ENCODE measurements around the gene OR4S1. TPM values are rescaled to one million over a fixed set of nuclear protein-coding genes. Genes with fewer than 3 reads are reported as not detected.
"Not testable (repeated sequence)": the region's sequence is repeated elsewhere in the genome, so short reads cannot be mapped to it uniquely, and the experiment has no call there.

The OR4S1 gene, protein sequence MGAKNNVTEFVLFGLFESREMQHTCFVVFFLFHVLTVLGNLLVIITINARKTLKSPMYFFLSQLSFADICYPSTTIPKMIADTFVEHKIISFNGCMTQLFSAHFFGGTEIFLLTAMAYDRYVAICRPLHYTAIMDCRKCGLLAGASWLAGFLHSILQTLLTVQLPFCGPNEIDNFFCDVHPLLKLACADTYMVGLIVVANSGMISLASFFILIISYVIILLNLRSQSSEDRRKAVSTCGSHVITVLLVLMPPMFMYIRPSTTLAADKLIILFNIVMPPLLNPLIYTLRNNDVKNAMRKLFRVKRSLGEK
- total RNA-seq (2014; rRNA removed; shearing (Covaris generic); ENCODE audit: low replicate concordance) = not detected in 2 replicates

DNA sequence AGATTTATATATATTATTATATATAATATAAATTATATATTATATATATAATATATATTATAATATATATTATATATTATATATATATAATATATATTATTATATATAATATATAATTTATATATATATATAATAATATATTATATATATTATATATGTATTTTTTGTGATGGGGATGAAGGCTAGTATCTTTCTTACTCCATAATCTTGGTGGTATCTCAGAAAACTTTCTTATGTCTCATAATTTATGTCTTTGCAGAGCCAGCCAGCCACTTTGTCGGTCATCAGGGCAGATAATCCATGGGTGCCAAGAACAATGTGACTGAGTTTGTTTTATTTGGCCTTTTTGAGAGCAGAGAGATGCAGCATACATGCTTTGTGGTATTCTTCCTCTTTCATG is at the start of gene OR4S1:
TSS of gene OR4S1 (plus strand) at position 301 of the 400 bp plus-strand sequence. CDS start at position 301, 0 bp downstream.
- in situ Hi-C loops (cut with HindIII; ENCODE audit: low pct_unique_long_range_greater_than_20kb, low sequenced_read_pairs) = no loop called here
- no peak for DNase-seq (ENCODE audit: low read depth)

DNA sequence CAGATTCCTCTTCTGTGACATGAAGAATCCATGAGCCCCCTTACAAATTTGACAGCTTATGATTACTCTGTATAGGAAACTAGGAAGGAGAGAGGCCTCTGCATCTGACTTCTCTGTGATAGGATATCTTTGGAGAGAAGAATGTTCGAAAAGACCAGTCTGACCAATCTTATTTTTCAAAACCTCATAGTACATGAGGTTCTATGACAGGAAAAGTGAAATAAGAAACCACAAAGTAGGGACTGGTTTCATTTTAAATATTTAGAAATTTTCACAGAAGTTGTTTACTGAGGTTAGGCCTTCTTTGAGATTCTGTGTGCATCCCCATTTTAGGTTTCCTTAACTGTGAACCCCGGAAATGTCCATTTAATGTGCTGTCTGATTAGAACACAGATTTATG is 44.4 kb upstream of the OR4S1 start:
- in situ Hi-C loops (cut with HindIII; ENCODE audit: low pct_unique_long_range_greater_than_20kb, low sequenced_read_pairs) = no loop called here
- no peak for DNase-seq (ENCODE audit: low read depth)

DNA sequence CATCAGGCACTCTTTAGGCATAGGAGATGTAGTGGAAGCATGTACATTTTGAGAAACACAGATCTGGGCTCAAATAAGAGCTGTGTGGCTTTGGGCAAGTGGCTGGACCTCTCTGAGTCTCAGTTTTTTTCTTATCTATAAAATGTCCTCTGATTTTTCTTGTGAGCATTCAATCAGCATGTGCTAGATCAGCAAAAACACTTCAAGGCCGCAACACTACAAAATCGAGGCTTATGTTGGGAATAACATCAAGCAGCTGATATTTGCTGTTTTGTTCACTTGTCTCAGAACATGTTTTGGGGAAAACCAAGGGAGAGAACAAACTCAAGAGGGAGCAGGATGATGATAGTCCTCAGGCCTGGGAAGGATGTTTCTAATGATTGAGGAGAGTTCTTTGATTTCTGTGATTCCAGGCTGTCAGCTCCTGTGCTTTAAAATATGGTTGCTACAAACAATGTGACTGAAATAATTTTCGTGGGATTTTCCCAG is 42.6 kb upstream of the OR4S1 start, which contains the start of gene OR4X1:
TSS of gene OR4X1 (plus strand) at position 439 of the 489 bp plus-strand sequence. CDS start at position 439, 0 bp downstream.
- DNase-seq (ENCODE audit: low read depth) = no peak
- in situ Hi-C loops (cut with HindIII; ENCODE audit: low pct_unique_long_range_greater_than_20kb, low sequenced_read_pairs) = no loop called here

DNA sequence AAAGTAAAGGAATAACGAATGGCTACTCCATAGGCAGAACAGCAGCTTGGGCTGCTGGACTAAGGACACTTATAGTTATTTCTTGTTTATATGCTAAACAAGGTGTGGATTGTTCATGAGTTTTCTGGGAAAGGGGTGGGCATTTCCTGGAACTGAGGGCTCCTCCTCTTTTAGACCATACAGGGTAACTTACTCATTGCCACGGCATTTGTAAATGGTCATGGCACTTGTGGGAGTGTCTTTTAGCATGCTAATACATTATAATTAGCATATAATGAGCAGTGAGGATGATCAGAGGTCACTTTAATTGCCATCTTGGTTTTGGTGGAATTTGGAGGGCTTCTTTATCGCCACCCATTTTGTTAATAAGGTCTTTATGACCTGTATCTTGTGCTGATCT is 35.4 kb upstream of the OR4S1 start:
- in situ Hi-C loops (cut with HindIII; ENCODE audit: low pct_unique_long_range_greater_than_20kb, low sequenced_read_pairs) = no loop called here
- DNase-seq (ENCODE audit: low read depth) = no peak

DNA sequence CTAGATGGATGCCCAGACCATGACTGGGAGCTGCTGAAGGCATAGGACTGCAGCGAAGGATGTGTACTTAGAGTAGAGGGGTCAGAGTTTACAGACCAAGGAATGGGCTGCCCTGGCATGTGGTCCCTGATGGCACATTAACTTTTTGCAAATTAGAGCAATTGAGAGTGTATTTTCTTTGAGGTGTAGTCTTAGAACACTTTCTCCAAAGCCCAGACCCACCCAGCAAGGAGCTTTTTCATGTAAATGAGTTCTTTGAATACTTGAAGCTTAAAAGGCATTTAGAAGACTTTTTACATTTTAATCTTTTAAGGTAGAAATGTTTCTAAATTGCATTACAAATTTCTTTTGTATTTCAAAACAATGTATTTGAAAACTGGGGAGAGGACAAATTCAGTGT is 33.4 kb upstream of the OR4S1 start:
- DNase-seq (ENCODE audit: low read depth) = no peak
- in situ Hi-C loops (cut with HindIII; ENCODE audit: low pct_unique_long_range_greater_than_20kb, low sequenced_read_pairs) = no loop called here

DNA sequence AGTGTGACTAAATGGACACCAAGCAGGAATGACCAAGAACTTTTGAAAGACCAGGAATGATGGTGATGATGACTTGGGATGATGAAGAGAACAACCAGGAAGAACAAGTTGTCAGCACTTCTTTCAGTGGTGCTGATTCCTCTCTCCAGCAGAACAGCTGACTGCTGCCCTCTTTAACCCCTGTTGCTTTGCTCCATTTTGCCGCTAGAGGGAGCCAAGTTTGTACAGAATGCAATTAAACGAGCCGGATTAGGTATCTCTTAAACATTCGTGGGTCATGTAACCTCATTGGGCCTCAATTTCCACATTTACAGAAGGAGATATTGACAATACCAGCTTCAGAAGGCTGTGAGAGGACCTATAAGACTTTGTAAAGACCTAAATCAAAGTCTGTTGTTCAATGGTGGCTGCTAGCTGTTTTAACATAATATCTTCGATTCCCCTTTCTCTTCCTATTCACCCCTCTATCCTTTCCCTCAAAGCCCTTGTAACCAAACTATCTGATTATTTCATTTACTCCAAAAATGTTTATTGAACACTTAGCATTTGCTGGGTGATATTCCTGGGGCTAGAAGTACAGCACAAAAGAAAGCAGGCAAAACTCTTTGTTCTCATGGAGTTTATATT is 1.9 kb downstream of the OR4S1 start:
- in situ Hi-C loops (cut with HindIII; ENCODE audit: low pct_unique_long_range_greater_than_20kb, low sequenced_read_pairs) = no loop called here
- peak; percentile 50 for DNase-seq (ENCODE audit: low read depth)

DNA sequence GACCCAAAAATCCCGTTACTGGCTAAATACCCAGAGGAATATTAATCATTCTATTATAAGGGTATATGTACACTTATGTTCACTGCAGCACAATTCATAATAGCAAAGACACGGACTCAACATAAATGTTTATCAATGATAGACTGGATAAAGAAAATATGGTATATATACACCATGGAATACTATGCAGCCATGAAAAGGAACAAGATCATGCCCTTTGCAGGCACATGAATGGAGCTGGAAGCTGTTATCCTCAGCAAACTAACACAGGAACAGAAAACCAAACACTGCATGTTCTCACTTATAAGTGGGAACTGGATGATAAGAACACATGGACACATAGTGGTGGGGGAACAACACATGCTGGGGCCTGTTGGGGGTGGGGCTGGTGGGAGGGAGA is 7.6 kb downstream of the OR4S1 start:
- DNase-seq (ENCODE audit: low read depth); in situ Hi-C loops (cut with HindIII; ENCODE audit: low pct_unique_long_range_greater_than_20kb, low sequenced_read_pairs): not testable (repeated sequence)

DNA sequence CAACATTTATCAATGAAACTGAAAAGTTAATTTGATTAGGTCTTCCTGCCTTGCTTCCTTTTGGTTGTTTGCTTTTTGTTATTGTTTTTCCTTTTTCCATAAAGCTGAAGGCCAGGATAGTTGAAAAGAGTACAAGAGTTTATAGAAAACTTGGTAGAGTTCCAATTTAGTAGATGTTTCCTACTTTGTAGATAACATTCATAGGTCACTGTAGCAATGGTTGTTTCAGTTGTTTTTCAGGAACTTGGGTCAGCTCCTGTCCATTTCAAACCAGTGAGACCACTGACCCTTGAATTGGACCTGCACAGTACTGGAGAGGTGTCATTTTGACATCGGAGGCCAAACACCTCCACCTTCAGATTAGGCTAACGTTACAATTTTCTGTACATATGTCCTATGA is 13.8 kb downstream of the OR4S1 start:
- in situ Hi-C loops (cut with HindIII; ENCODE audit: low pct_unique_long_range_greater_than_20kb, low sequenced_read_pairs) = not testable (repeated sequence)

DNA sequence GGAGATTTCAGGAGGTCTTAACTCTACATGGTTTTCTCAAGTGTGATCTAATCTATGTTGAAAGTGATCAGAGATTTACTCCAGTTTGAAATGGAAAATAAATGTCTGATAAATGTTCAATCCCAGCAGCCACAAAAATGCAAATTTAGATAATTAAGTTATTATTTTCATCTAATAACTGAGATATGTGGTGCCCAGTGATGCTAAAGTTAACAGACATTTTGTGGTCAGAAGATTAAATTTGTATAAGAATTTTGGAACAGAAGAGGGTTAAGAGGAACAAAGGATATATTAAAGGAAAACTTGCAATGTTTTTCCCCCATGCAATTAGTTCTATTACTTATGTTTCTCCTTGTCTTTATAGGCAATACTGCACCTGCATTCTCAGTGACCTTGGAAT is 18.6 kb downstream of the OR4S1 start, which contains the start of gene OR4C3:
TSS of gene OR4C3 (plus strand) at position 301 of the 400 bp plus-strand sequence. CDS start 102 bp downstream, outside the sequence.
- in situ Hi-C loops (cut with HindIII; ENCODE audit: low pct_unique_long_range_greater_than_20kb, low sequenced_read_pairs); DNase-seq (ENCODE audit: low read depth): not testable (repeated sequence)

More for the DNA sequence above, 13.8 kb downstream of the OR4S1 start:
- DNase-seq (ENCODE audit: low read depth) = not testable (repeated sequence)

DNA sequence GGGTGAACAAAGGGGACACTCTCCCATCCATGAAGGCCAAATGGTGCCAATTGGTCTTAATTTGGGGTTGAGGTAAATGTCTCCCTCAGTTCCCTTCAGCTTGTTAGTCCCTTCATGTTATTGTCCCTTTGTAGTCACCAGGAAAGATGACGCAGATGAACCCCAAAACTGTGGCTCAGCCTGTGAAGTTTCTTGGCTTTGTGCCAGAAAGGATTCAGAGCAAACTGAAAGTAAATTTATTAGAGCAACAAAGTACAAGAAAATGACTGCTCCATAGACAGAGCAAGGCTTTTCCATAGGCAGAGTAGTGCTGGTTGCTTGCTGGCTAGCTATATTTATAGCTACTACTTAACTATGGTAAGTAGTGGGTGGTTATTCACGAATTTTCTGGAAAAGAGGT is 35.4 kb downstream of the OR4S1 start:
- in situ Hi-C loops (cut with HindIII; ENCODE audit: low pct_unique_long_range_greater_than_20kb, low sequenced_read_pairs) = no loop called here
- no peak for DNase-seq (ENCODE audit: low read depth)

DNA sequence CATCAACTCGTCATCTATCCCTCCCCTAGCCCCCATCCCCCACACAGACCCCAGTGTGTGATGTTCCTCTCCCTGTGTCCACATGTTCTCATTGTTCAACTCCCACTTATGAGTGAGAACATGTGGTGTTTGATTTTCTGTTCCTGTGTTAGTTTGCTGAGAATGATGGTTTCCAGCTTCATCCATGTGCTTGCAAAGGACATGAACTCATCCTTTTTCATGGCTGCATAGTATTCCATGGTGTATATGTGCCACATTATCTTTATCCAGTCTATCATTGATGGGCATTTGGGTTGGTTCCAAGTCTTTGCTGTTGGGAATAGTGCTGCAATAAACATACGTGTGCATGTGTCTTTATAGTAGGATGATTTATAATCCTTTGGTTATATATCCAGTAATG is 36.5 kb downstream of the OR4S1 start:
- in situ Hi-C loops (cut with HindIII; ENCODE audit: low pct_unique_long_range_greater_than_20kb, low sequenced_read_pairs); DNase-seq (ENCODE audit: low read depth): not testable (repeated sequence)

DNA sequence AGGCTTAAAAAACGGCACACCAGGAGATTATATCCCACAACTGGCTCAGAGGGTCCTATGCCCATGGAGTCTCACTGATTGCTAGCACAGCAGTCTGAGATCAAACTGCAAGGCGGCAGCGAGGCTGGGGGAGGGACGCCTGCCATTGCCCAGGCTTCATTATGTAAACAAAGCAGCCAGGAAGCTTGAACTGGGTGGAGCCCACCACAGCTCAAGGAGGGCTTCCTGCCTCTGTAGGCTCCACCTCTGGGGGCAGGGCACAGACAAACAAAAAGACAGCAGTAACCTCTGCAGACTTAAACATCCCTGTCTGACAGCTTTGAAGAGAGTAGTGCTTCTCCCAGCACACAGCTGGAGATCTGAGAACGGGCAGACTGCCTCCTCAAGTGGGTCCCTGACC is 40.3 kb downstream of the OR4S1 start:
- DNase-seq (ENCODE audit: low read depth); in situ Hi-C loops (cut with HindIII; ENCODE audit: low pct_unique_long_range_greater_than_20kb, low sequenced_read_pairs): not testable (repeated sequence)

DNA sequence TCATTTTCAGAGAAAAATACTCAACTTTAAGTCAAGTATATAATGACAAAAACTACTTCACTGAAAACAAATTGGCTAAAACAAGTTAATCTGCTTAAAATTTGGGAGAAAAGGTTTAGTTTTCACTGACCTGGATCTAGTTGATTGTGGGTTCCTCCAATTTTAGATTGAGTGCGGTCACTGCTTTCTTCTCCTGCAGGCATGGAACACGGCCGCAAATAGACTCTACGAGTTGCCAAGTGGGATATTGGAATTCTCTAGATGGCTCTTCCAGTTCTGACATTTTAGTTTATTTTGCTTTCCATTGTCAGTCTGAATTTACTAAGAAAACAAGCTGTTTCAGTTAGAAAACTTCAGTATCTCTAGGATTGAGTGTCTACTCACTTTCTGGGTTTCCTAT is 48.0 kb downstream of the OR4S1 start:
- no peak for DNase-seq (ENCODE audit: low read depth)
- in situ Hi-C loops (cut with HindIII; ENCODE audit: low pct_unique_long_range_greater_than_20kb, low sequenced_read_pairs) = no loop called here

DNA sequence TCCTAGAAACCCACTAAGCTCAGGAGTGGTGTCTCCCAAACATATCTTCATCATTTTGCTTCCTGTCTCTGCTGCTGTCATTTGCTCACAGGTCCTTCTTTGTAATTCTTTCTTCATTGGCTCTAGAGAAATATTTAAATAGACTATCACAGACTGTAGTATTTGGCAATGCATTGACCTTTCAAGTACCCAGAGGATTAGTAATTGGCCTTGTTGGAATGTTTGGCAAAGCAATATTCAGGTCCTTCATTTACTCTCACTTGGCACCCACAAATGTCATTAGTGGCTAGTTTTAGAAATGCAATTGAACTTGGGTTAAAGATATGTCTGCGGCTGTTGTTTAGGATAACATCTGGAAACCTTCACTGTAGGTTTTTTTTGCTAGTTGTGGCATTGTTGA is 48.7 kb downstream of the OR4S1 start:
- in situ Hi-C loops (cut with HindIII; ENCODE audit: low pct_unique_long_range_greater_than_20kb, low sequenced_read_pairs) = loop anchor here (5.0 kb wide), 1 partner anchor 1673 kb away; no protein-coding TSS in a partner anchor
- no peak for DNase-seq (ENCODE audit: low read depth)

Other genes with a start within 250 kb of the OR4S1 start
- gene OR4B1, start 89.4 kb upstream of the OR4S1 start, total RNA-seq (2014; rRNA removed; shearing (Covaris generic); ENCODE audit: low replicate concordance) = not detected in 2 replicates
- gene OR4X2, start 61.1 kb upstream of the OR4S1 start, total RNA-seq (2014; rRNA removed; shearing (Covaris generic); ENCODE audit: low replicate concordance) = not detected in 2 replicates
- not detected in 2 replicates for gene OR4X1, start 42.4 kb upstream of the OR4S1 start, total RNA-seq (2014; rRNA removed; shearing (Covaris generic); ENCODE audit: low replicate concordance)
- not detected in 2 replicates for gene OR4C3, start 18.7 kb downstream of the OR4S1 start, total RNA-seq (2014; rRNA removed; shearing (Covaris generic); ENCODE audit: low replicate concordance)
- gene OR4C5, start 60.2 kb downstream of the OR4S1 start, total RNA-seq (2014; rRNA removed; shearing (Covaris generic); ENCODE audit: low replicate concordance) = not detected in 2 replicates
- not detected in 2 replicates for gene OR4A47, start 182.6 kb downstream of the OR4S1 start, total RNA-seq (2014; rRNA removed; shearing (Covaris generic); ENCODE audit: low replicate concordance)

Data from Caki2 (cell line).